HG02588 (cell line): ENCODE data around the gene DNASE2.
"Not testable (repeated sequence)": the region's sequence is repeated elsewhere in the genome, so short reads cannot be mapped to it uniquely, and the experiment has no call there.

Source experiments
- ATAC-seq: cut with Tn5 transposase; IDR thresholded peaks from one replicate; pipeline ENCODE4 v1.9.1; 2021; ENCODE audit warnings: mild to moderate bottlenecking, moderate library complexity; ENCODE audit not compliant: unreplicated experiment

Gene DNASE2

GRCh38 chr19:12881172-12881808 lies at the start of gene DNASE2:
DNASE2 (minus strand) TSS chr19:12881449; CDS start chr19:12881375, 74 bp downstream.
- peak; percentile 77 for ATAC-seq

- no peak for ATAC-seq
Measured at GRCh38 chr19:12930002-12930645, 48.9 kb upstream of the DNASE2 start.

- no peak for ATAC-seq
Measured at GRCh38 chr19:12924621-12925310, 43.5 kb upstream of the DNASE2 start.

- ATAC-seq: no peak
Measured at GRCh38 chr19:12922959-12923358, 41.7 kb upstream of the DNASE2 start.

GRCh38 chr19:12921047-12921446 lies 39.8 kb upstream of the DNASE2 start:
- no peak for ATAC-seq

- ATAC-seq: no peak
Measured at GRCh38 chr19:12918253-12918652, 37.0 kb upstream of the DNASE2 start.

GRCh38 chr19:12915860-12916259 lies 34.6 kb upstream of the DNASE2 start:
- not testable (repeated sequence) for ATAC-seq

- no peak for ATAC-seq
Measured at GRCh38 chr19:12913851-12914690, 32.8 kb upstream of the DNASE2 start.

- no peak for ATAC-seq
Measured at GRCh38 chr19:12913011-12913561, 31.8 kb upstream of the DNASE2 start.

GRCh38 chr19:12912571-12912970 lies 31.3 kb upstream of the DNASE2 start:
- no peak for ATAC-seq

GRCh38 chr19:12907166-12907565 lies 25.9 kb upstream of the DNASE2 start:
- ATAC-seq: no peak

- ATAC-seq: no peak
Measured at GRCh38 chr19:12899891-12900518, 18.8 kb upstream of the DNASE2 start.

GRCh38 chr19:12896460-12896859 lies 15.2 kb upstream of the DNASE2 start:
- no peak for ATAC-seq

GRCh38 chr19:12893582-12893981 lies 12.3 kb upstream of the DNASE2 start:
- ATAC-seq: no peak

- ATAC-seq: no peak
Measured at GRCh38 chr19:12891553-12892021, 10.3 kb upstream of the DNASE2 start.

GRCh38 chr19:12890787-12891552 lies 9.7 kb upstream of the DNASE2 start, which contains the start of gene GCDH:
GCDH (plus strand) TSS chr19:12891160; CDS start chr19:12891305, 145 bp downstream.
- ATAC-seq: peak; percentile 86

GRCh38 chr19:12890299-12890786 lies 9.1 kb upstream of the DNASE2 start:
- not testable (repeated sequence) for ATAC-seq

GRCh38 chr19:12888006-12888603 lies 6.9 kb upstream of the DNASE2 start:
- ATAC-seq: no peak
